HG03520 (cell line): ENCODE measurements around the gene FAM174C.
A peak's percentile ranks its signal among the peaks of the same experiment; 100 is the strongest.
"Not testable (repeated sequence)": the region's sequence is repeated elsewhere in the genome, so short reads cannot be mapped to it uniquely, and the experiment has no call there.

Experiments
- ATAC-seq: cut with Tn5 transposase; IDR thresholded peaks from one replicate; pipeline ENCODE4 v1.9.1; 2021; ENCODE audit warnings: mild to moderate bottlenecking, moderate library complexity; ENCODE audit not compliant: unreplicated experiment

The FAM174C gene

DNA sequence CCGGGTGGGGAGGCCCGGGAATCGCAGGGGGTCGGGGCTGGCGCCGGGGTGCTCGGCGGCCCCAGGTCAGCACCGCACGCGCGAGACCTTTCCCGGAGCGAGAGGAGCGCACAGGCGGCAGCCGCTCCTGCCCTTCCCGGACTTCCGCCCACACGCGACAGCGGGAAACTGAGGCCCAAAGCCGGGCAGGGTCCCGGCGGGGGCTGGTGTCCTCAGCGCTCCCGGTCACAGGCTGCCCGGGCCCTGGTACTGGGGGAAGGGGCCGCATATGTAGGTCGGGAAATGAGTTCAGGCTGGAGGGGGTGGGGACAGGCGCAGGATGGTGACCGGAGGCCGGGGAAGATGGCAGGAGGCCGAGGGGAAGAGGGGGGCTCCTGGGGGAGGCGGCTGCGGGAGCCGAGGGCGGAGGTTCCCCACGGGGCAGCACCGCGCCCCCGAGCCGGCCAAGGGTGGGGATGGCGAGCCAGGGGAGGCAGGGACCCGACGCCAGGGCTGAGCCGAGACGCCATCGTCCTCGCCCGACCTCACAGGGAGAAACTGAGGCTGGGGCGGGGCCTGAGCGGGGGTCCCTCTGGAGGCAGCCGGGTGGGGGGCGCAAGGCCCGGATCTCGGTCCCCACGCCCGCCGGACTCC is 38.2 kb upstream of the FAM174C start:
- no peak for ATAC-seq

DNA sequence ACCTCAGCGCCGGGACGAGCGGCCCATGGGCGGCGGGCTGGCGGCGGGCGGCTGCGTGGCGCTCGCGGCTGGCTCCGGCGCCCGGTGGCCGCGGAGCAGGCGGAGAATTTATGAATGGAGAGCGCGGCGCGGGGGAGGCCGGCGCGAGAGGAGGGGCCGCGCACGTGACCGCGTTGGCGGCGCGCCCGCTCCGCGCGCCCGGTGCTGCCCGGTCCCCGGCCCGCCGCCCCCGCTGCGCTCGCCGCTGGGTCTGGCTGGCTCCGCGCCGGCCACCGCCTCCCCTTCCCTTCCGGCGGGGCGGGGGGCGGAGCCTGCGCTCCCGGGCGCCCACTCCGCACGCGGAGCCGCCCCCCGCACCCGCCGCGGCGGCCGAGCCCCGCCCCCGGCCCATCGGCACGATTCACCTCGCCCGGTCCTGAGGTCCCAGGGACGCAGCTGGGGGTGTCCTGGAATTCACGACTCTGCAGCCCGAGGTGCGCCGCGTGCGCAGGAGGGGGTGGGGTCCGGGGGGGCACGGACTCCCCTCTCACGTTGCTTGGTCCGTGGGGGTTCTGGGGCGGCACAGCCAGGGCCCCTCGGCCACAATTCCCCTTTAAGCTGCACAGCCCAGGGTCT is 37.5 kb upstream of the FAM174C start, which contains the start of gene CBARP:
TSS of gene CBARP (minus strand) at position 252 of the 615 bp plus-strand sequence. CDS start 1,905 bp downstream, outside the sequence.
- no peak for ATAC-seq

DNA sequence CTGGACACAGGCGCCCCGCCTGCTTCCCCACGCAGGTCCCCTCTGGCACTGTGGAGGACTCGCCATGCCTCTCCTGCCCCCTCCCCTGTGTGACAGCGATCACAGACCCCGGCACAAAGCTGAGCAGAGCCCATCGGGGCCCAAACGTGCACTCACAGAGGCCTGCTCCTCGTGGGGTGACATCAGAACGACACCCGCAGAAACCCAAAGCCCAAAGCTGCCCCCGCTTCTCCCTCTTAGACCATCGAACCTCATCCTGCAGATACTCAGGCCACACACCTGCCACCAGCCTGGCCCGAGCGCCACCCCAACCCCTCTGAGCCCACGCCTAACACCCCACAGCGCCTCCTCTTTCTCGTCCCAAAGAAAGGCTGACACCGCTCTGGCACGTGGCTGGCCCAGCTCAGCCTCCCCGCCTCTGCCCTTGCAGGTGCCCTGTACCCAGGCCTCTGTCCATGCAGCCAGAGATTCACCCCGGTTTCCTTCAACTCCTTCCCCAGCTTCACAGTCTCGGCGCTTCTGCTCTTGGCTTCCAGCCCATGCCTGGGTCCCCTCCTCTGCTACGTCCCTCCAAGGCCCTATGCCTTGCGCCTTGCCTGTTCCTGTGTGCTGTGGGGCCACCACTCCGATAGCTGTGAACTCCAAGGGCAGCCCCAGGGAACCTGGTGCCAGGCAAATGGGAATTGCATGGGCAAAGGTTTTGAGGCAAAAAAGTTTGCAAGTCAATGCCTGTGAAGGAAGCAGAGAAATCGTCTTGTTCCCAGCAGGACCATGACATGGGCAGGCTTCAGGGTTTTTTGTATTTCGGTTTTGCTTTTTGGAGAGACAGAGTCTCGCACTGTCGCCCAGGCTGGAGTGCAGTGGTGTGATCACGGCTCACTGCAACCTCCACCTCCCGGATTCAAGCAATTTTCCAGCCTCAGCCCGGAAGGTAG is 36.7 kb upstream of the FAM174C start:
- no peak for ATAC-seq

DNA sequence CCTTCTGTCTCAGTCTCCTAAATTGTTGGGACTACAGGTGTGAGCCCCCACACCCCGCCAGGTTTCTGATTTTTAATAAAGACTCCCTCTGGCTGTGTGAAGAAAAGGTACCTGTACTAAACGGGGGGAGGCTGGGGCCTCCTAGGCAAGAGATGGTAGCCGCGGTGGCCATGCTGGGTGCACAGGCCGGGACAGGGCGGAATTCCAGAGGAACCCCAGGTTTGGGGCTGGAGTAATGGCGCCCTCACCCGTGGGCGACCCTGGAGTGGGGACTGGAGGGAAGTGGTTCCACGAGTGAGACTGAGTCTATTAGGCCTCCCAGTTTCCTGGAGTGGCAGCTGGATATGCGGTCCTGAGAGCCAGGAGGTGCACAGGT is 35.9 kb upstream of the FAM174C start:
- ATAC-seq, result no peak

DNA sequence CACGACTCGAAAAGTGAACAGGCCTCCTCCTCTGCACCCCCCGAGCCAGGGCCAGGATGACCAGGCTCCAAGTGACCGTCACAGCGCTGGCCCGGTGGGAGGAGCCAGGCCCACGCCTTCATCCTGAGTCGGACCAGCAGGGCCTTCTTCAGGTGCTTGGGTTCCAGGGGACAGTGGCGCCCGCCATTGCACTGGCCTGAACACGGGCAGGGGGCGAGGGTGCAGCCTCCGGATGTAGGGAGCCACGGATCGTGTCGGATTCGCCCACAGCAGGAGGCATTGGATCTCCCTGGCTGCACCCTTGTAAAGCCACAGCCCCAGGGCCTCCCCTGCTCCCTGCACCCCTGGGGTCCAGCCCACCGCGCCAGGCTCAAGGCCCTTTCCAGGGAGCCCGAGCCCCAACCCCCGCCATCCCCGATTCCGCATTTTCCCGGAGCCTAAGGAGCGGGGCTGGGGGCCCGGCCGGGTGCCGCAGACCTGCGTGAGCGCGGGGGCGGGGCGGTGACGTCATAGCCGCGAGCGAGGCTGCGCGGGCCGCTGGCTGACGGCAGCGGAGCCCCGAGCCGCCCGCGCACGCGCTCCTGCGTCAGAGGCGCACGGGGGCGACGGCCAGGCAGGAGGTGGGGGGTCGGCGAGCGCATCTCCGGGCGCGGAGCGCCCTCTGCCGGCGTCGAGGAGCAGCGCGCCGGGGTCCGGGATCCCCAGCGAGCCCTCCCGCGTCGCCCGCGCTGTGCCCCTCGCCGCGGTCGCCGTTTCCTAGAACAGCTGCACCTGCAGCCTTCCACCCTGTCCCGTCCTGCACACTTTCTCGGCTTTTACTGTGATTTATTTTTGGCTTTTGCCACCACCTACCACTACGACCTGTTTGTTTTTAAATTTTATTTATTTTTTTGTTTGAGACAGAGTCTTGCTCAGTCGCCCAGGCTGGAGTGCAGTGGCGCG is 35.3 kb upstream of the FAM174C start:
- peak; percentile 38 for ATAC-seq

DNA sequence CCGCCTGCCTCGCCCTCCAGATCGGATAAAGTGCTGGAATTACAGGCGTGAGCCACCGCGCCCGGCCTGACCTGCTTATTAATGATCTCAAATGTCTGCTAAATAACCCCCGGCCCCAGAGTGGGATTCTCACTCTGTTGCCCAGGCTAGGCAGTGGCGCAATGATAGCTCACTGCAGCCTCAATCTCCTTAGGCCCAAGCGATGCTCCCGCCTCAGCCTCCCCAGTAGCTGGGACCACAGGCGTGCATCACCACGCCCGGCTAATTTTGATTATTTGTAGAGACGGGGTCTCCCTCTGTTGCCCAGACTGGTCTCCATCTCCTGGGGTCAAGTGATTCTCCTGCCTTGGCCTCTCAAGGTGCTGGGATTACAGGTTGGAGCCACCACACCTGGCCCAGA is 34.4 kb upstream of the FAM174C start:
- ATAC-seq, result no peak

DNA sequence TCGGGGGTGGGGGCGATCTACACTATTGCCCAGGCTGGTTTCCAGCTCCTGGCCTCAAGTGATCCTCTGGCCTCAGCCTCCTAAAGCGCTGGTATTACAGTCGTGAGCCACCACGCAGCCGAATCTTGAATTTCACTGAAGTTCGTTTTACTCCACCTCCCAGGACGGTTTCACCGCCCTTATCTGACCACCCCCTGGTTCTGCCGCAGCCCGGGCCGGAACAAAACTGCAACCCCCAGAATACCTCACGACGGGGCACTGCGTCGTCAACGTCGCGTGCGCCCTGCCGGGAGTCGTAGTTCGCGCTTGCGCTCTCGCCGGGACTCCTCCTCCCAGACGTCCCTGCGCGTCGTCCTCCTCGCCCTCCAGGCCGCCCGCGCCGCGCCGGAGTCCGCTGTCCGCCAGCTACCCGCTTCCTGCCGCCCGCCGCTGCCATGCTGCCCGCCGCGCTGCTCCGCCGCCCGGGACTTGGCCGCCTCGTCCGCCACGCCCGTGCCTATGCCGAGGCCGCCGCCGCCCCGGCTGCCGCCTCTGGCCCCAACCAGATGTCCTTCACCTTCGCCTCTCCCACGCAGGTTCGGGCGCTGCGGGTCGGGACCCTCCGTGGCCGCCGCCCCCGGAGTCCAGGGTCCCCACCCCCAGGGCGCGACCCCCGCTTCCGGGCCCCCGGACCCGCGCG is 33.8 kb upstream of the FAM174C start, which contains the start of gene ATP5F1D:
TSS of gene ATP5F1D (plus strand) at position 335 of the 679 bp plus-strand sequence. CDS start at position 435, 100 bp downstream.
- peak; percentile 38 for ATAC-seq

DNA sequence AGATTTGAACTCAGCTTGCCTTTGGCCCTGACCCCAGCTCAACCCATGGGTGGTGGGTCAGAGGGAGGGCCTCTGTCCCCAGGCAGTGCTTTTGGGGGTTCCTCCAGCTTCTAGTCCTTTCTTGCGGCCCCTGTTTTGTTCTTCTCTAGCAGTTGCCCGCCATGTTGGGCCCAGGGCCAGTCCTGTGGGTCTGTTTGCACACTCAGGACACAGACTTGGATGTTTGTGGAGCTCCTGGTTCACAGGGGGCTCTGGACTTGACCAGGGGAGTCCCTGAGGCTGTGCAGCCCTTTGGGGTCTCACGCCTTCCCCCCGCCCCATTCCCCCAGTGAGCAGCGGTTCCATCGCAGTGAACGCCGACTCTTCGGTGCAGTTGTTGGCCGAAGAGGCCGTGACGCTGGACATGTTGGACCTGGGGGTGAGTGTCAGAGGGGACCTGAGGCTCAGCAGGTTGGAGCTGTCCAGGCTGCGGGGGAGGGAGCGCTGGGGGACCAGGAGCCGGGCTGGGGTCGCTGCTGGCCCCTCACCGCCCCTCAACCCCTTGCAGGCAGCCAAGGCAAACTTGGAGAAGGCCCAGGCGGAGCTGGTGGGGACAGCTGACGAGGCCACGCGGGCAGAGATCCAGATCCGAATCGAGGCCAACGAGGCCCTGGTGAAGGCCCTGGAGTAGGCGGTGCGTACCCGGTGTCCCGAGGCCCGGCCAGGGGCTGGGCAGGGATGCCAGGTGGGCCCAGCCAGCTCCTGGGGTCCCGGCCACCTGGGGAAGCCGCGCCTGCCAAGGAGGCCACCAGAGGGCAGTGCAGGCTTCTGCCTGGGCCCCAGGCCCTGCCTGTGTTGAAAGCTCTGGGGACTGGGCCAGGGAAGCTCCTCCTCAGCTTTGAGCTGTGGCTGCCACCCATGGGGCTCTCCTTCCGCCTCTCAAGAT is 31.3 kb upstream of the FAM174C start:
- no peak for ATAC-seq

DNA sequence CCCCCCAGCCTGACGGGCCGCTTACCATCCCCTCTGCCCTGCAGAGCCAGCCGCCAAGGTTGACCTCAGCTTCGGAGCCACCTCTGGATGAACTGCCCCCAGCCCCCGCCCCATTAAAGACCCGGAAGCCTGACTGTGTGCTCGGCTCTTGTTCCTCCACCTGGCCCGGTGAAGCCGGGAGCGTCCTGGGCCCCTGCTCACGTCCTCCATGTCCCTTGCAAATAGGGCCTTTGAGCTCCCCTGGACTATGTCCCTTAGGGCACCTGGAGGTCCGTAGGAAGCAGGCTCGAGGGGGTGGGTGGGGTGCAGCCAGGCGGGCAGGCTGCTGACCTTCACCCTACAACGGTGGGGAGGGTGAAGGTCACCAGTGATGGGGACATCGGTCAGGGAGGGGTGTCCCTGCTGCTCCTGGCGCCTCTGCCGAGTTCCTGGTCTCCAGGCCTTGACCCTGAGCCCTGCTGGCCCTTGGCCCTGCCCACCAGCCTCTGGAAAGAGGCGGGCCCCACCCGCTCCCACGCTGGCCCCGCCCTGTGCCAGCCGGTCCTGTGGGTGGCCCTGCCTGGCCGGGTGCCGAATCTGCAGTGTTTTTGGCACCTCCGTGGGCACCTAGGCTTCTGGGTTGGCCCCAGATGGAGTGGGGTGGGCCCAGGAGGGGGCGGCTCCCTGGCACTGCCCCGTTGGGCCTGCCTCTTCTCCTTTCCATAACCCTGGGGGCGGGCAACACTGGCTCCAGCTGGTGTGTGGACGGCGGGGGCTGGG is 30.5 kb upstream of the FAM174C start:
- no peak for ATAC-seq

DNA sequence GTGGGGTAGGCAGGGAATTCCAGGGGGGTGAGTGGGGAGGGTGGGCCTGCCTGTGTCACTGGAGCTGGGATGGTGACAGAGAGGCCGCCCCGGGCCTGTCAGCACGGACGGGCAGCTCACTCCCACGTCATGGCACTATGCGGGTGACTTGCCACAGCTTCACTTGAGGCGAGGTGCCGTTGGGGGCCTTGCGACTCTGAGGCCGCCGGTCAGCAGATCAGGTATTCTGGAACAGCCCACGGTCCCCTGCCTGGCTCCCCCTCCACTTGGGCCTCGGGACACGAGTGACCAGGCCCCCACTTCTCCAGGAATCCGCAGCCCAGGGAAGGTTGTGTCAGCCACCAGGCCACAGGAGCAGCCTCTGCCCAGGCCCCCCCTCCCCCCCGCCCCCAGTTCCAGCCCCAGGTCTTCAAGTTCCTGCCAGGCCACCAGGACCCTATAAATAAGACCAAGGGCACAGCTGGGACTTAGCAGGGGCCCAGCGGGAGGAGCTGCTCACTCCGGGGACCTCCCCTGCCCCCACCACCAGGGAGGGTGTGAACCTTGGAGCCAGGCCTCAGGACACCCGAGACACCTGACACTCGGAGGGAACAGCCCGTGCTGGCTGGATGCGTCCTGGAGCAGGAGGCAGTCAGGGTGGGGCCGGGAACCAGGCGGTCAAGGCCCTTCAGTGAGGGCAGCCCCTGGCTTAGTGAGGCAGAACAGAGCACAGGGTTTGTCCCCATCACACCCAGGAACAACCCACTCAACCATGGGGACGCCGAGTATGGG is 29.7 kb upstream of the FAM174C start:
- no peak for ATAC-seq

DNA sequence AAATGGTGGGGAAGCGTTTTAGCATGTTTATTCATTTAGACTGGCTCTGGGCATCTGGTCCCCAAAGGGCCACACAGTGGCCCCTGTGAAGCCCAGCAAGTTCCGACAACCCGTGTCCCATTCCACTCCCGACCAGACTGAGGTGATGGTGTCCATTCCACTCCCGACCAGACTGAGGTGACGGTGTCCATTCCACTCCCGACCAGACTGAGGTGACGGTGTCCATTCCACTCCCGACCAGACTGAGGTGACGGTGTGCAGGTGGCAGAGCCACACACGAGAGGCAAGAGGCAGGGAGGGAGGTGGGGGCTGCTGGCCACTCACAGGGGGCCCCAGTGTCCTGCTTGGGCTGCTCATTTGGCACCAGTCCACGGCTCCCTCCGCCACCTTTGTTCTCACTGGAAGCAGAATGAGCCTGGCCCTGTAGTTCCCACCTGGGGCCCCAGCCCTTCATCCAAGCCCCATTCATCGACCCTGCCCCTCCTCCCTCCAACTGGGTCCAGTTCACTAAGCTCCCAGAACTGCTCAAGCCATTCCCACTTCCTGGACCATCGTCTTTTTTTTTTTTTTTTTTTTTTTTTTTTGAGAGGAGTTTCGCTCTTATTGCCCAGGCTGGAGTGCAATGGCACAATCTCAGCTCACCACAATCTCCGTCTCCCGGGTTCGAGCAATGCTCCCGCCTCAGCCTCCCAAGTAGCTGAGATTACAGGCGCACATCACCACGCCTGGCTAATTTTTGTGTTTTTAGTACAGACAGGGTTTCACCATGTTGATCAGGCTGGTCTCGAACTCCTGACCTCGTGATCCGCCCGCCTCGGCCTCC is 28.9 kb upstream of the FAM174C start:
- ATAC-seq, result not testable (repeated sequence)

DNA sequence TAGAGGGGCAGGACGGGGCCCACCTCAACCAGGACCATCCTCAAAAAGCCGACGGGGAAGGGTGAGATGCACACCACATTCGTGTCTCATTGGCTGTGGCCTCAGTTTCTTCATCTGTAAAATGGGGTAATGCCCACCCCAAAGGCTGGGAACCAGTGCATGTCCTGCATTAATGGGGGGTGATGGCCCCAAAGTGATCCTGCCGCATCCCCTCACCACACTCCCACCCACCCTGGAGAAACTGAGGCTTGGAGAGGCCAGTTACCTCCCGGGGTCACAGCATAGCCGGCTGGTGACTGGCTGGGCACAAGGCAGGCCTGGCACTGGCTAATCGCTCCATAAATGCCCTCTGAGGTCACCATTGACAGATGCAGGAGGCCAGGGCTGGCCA is 27.6 kb upstream of the FAM174C start:
- no peak for ATAC-seq

DNA sequence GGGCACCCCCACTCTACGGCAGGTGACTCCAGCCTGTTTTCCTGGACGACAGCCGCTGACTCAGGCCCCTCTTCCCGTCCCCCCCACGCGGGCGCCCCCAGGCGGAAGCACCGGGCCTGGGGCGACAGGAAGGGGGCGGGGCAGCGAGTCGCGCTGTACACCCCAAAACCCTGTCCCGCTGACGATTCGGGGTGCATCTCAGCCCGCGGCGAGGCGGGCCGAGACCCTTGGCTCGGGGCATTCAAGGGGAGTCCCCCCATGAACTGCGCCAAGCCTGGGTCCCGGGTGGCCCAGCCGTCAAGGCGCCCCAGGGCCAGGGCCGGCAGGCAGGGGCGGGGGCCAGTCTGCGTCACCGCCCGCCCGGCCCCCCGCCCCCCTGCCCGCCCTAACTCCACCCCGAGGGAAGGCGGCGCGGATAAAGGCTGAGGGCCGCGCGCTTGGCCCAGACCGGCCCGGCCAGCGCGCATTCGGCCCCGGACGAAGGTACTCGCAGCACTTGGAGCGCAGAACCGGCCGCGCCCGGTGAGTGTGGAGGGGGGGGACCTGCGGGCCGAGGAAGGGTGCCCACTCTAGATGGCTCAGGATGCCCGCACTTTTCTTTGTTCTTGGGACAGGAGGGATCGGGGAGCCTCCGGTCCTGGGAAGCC is 27.1 kb upstream of the FAM174C start, which contains the start of gene MIDN:
TSS of gene MIDN (plus strand) at position 445 of the 647 bp plus-strand sequence. CDS start 1,714 bp downstream, outside the sequence.
- peak; percentile 10 for ATAC-seq

DNA sequence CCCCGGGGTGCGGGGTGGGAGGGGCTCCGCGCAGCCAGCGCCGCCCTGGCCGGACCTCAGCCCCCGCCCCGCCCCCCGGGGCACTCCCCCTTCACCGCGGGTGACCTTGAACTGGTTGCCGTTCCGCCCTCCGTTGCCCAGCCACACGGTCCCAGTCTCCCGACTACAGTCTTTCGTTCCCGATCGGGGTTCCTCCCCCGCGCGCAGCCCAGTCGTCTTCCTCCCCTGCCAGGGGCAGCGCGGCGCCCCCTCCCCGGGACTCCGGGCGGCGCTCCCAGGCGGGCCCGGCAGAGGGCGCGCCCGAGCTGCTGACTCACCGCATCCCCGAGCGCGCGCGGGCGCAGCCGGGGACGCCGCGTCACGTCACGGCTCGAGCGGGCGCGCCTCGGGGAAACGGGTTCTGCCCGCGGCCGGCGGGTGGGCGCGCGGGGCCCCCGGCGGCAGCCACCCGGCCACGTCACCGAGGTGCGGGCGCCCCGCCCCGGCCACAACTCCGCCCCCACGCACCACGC is 26.5 kb upstream of the FAM174C start:
- ATAC-seq, result peak; percentile 24

DNA sequence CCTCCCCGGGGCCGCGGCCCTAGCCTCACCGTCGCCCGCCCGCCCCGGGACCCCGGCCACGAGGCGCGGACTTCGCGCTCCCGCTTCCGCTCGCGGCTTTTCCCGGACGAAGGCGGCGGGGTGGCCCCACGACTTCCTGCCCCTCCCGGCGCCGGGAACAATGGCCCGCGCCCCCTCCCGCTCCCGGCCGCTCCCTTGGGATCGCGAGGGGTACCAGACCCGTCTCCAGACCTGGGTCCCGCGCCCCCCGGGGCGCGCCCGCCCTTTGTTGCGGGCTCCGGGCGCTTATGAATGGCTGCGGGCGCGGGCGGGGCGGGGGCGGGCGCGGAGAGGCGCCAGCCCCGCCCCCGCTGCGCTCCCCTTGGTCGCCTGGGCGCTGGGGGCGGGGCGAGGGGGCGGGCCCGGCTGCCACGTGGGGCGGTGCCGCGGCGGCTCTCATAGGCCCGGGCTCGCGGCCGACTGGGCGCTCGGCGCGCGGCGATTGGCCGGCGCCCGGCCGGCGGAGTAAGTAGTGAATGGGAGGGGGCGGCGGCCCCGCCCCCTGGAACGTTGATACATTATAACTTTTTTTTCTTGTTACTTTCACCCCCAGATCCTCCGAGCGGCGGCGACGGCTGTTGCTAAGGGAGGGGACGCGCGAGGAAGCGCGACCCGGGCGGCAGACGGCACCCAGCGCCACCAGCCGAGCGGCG is 25.9 kb upstream of the FAM174C start:
- peak; percentile 36 for ATAC-seq
